GM12873 (cell line): ENCODE measurements around the gene BCL2L11.

Experiments
- TF ChIP-seq, protein P1 (sequence below): IDR thresholded peaks from 2 replicates; pipeline ENCODE4 v1.5.1; 2012; ENCODE audit warnings: low read depth, mild to moderate bottlenecking, moderate library complexity, low read length, control low read depth; ENCODE audit not compliant: insufficient read depth; ENCODE audit errors: missing control alignments

The BCL2L11 gene, protein sequence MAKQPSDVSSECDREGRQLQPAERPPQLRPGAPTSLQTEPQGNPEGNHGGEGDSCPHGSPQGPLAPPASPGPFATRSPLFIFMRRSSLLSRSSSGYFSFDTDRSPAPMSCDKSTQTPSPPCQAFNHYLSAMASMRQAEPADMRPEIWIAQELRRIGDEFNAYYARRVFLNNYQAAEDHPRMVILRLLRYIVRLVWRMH

DNA sequence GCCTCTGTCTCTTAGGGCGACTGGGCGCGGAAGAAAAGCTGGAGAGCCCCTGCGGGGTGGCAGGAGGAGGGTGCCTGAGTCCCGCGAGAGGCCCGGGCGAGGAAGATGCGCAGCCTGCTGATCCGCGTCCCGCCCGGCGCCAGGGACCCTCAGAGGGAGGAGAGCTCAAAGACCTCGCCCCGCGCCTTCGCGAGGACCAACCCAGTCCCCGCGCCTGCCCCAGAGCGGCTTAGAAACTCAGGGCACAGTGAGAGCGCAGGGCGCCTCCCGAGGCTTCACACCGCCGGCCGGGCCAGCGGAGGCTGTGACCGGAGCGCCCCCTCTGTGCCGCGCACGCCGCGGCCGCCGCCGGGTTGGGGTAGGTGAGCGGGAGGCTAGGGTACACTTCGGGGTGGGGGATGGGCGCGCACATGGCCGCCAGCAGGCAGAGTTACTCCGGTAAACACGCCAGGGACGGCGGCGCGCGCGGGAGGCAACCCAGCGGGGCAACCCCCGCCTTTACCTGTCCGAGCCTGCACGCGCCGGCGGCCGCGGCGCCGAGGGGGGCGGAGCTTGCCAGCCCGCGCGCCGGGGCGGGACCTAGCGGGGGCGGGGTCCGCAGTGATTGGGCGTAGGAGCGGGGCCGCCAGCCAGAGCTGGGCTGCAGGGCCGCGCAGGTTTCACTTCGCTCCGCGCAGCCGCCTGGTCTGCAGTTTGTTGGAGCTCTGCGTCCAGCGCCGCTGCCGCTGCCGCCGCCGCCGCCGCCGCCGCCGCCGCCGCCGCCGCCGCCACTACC lies at the start of gene BCL2L11:
BCL2L11 (plus strand) TSS at position 662 of the 775 bp plus-strand sequence. CDS start 2,832 bp downstream, outside the sequence.
- TF ChIP-seq, protein P1, sequence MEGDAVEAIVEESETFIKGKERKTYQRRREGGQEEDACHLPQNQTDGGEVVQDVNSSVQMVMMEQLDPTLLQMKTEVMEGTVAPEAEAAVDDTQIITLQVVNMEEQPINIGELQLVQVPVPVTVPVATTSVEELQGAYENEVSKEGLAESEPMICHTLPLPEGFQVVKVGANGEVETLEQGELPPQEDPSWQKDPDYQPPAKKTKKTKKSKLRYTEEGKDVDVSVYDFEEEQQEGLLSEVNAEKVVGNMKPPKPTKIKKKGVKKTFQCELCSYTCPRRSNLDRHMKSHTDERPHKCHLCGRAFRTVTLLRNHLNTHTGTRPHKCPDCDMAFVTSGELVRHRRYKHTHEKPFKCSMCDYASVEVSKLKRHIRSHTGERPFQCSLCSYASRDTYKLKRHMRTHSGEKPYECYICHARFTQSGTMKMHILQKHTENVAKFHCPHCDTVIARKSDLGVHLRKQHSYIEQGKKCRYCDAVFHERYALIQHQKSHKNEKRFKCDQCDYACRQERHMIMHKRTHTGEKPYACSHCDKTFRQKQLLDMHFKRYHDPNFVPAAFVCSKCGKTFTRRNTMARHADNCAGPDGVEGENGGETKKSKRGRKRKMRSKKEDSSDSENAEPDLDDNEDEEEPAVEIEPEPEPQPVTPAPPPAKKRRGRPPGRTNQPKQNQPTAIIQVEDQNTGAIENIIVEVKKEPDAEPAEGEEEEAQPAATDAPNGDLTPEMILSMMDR = peak; percentile 6

DNA sequence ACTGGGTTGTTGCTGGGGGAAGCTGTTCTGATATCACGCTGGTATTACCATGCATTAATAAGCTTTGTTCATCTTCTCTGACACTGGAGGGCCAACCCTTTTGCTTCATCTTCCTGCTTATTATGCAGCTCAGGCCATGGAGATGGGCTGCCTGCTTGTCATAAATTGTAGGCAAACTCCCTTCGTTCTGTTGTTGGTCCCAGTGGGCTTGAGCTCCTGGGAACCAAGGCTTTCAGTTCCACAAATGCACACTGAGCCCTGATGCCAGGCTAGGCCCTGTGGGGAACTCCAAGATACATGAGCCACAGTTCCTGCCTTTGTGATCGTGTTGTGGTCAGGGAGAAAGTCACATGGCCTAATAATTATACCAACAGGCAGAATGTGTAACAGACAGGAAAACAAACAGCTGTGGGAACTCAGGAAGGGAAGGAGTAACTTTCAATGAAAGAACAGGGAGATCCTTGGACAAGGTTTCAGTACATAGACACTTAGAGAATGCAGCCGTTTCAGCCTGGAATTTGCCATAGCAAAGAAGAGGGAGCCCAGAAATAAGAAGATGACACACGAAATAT lies 49.0 kb upstream of the BCL2L11 start:
- TF ChIP-seq, protein P1 = no peak

DNA sequence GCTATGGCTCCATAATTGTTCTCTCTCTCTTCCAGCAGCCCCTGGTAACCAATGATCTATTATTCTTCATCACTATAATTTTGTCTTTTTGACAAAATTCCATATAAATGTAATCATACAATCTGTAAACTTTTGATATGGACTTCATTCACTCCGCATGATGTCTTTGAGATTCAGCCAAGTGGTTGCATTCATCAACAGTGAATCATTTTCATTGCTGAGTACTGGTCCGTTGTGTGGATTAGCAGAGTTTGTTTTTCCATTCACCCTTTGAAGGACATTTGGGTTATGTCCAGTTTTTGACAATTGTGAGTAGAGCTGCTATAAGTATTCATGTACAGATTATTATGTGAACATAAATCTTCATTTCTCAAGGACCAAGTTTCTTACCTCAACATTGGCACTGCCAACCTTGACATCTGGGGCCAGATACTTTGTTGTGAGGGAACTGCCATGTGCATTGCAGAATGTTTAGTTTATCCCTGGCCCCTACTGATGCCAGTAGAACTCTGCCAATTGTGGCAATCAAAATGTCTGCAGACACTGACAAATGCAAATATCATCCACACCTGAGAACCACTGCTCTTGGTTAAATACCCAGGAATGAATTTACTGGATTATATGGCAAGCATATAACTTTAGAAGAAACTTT lies 48.4 kb upstream of the BCL2L11 start:
- TF ChIP-seq, protein P1 = no peak

DNA sequence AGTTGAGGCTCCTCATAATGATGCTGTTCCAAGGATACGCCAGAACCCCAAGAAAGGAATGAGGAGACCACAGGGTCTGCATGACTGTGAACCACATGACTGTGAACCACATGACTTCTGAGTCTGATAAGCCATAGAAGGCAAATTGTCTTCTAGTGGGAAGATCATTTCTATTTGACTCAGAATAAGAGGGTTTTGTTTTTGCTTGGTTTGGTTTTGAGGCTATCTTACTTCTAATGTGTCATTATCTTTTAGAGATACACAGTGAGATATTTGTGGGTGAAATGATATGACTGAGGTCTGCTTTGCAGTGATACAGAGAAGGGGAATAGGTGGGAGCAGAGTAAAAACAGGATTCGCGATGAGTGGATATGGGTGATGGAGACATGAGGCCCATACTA lies 28.9 kb upstream of the BCL2L11 start:
- TF ChIP-seq, protein P1 = no peak

DNA sequence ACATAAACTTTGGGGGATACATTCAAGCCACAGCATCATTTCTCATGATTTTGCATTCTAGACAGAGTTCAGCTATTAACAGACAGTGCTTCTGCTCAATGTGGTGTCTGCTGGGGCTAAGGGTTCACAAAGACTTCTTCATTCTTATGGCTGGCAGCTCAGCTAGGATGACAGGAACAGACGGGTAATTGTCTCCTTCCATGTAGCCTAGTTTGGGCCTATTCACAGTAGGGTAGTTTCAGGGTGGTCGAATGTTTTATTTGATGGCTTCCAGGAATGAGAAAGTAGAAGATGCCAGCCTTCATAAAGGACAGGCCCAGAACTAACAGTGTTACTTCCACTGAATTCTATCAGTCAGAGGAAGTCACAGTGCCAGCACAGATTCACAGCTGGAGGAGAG lies 26.0 kb upstream of the BCL2L11 start:
- TF ChIP-seq, protein P1 = no peak

DNA sequence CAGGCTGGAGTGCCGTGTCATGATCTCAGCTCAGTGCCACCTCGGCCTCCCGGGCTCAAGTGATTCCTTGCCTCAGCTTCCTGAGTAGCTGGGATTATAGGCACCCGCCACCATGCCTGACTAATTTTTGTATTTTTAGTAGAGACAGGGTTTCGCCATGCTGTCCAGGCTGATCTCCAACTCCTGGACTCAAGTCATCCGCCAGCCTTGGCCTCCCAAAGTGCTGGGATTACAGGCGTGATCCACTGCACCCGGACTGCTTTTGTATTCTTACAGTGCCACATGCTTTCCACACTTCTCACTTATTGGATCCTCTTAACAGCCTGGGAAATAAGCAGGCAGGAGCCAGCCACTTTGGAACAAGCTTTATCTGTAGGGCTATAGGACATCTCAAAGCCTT lies 25.3 kb upstream of the BCL2L11 start:
- TF ChIP-seq, protein P1 = no peak

DNA sequence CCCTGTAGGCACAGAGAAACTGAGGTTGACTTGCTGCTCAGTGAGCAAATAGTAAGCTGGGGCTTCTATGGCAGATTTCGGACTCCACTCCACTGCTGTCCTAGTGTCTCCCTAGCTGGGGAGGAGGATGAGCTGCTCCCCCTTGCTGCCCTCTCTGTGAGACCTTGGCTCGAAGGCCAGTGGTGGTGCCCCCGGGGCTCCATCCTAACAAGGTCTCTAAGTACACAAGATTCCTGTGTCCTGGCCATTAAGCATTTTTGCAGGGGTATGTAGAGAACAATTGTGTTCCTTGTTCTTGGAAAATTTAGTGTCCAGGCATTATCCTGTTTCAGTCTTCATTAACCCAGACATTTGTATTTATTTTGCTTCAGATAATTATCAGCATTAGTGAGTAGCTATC lies 21.3 kb upstream of the BCL2L11 start:
- TF ChIP-seq, protein P1 = no peak
